HG02943 (cell line): ENCODE data around the gene HK1.
"Not testable (repeated sequence)": the region's sequence is repeated elsewhere in the genome, so short reads cannot be mapped to it uniquely, and the experiment has no call there.

Source experiments
- ATAC-seq: cut with Tn5 transposase; IDR thresholded peaks from one replicate; pipeline ENCODE4 v1.9.1; 2021; ENCODE audit warnings: mild to moderate bottlenecking, low read depth, moderate library complexity; ENCODE audit not compliant: unreplicated experiment

The HK1 gene

GRCh38 chr10:69325637-69326523, 47.6 kb downstream of the HK1 start:
- ATAC-seq: not testable (repeated sequence)

DNA sequence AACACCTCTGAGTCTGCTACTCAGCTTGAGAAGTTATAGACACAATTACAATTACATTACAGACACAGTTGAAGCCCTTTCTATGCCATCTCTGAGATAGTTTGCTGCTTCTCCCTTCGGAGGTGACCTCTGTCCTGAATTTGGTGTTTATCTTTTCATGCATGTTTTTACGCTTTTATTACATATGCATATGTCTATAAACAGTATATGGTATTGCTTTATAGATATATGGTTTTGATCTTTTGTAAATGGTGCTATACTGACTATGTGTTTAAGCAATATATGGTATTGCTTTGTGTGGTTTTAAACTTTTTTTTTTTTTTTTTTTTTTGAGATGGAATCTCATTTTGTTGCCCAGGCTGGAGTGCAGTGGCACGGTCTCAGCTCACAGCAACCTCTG, 48.4 kb downstream of the HK1 start:
- no peak for ATAC-seq

DNA sequence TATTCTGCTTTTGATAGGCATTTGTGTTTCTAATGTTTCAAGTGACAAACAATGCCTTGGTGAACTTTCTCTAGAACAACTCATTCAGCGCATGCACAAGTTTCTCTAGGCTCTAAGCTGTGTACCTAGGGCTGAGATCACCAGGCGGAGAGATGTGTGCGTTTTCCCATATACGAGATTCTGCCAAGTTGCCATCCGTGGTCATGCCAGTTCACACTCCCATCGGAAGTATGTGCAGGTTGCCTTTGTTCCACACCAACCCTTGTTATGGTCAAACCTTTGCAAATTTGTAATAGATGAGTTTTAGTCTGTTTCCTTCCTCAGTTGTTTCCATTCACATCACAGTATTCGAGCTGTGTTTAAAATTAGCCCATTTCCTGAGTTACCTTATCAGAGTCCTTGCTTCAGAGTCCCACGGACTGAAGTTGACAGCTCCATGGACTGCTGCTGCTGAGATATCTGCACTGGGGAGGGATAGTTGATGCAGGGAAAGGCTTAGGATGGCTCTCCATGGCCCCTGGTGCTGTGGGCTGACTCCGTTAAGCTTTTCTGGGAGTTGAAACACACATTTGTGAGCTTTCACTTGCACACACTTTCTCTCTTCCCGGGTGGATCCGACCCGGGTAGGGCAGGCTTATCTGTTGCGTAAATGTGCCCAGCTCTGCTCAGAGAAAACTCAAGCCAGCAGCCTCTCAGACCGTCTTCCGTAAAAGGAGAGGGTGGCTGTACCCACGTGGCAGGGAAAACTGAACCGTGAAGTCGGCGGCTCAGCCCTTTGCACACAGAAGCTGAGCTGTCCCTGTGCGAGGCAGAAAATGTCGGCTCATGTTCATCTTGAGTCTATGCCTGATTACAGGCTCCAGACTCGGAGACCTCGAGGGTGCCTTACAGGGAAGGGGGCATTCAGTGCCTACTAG, 49.4 kb downstream of the HK1 start:
- ATAC-seq: no peak

DNA sequence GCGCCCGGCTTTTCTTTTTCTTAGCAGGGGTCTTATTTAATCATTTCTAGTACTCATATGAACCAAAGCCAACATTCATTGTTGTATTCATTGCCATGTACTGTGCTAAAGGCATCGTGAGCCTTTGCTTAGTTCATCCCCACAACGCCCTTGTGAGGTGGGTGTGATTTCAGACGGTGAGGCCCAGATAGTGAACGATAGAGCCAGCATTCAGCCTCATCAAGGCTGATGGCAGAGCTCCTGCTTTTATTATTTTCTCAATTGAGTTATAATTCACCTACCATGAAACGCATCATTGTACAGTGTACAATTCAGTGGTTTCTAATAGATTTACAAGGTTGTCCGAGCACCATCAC, 50.1 kb downstream of the HK1 start:
- ATAC-seq: no peak

DNA sequence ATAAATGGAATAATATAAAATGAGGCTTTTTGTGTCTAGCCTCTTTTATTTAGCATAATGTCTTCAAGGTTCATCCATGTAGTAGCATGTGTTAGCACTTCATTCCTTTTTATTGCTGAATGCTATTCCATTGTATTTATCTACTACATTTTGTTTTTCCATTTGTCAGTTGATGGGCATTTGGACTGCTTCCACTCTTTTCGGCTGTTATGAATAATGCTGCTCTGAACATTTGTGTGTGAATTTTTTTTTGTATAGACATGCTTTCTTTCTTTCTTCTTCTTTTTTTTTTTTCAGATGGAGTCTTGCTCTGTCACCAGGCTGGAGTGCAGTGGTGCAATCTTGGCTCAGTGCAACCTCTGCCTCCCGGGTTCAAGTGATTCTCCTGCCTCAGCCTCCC, 50.6 kb downstream of the HK1 start:
- not testable (repeated sequence) for ATAC-seq

DNA sequence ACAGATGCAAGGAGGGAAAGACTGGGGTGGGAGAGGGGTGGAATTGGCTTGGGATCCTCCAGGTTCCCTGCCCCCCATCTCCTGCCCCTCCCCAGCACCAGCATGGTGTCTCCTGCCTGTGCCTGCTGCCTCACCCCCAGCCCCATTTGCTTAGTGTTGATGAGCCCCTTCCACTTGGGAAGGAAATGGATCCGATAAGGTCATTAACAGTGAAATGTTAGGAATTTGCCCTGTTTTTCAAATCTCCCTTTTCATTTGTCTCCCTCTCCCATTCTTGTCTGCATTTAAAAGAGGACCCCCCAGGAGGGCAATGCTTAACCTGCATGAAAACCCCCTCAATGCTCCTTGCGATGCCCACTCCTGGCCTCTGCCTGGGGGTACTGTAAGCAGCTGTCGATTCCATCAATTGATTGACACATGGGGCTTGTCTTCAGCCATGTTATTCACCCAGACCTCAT, 51.5 kb downstream of the HK1 start:
- no peak for ATAC-seq

- no peak for ATAC-seq
Measured at GRCh38 chr10:69331161-69331560, 52.9 kb downstream of the HK1 start.

DNA sequence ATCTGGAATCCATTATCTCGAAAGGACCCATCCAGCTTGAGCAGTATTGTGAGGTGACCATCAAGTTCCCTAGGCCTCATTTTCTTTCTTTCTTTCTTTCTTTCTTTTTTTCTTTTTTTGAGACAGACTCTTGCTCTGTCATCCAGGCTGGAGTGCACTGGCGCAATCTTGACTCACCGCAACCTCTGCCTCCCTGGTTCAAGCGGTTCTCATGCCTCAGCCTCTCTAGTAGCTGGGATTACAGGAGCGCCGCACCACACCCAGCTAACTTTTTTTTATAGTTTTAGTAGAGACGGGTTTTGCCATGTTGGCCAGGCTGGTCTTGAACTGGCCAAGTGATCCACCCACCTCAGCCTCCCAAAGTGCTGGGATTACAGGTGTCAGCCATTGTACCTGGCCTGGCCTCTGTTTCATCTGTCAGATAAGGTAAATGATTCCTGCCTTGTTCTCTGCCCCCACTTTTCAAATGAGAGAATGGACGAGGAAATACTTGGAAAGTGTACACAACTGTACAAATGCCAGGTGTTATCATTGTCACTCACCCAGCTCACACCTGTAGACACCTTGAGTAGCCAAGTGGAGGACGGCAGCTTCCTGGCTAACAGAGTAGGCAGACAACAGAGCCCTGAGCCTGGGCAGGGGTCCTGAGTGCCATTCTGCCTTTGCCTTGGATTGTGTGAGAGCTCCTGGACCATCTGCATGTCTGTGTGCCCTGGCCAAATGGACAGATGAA, 54.1 kb downstream of the HK1 start:
- ATAC-seq: no peak

GRCh38 chr10:69333205-69333604, 54.9 kb downstream of the HK1 start:
- no peak for ATAC-seq

- not testable (repeated sequence) for ATAC-seq
Measured at GRCh38 chr10:69333865-69334301, 55.6 kb downstream of the HK1 start.

GRCh38 chr10:69334302-69335062, 56.2 kb downstream of the HK1 start:
- ATAC-seq: no peak

DNA sequence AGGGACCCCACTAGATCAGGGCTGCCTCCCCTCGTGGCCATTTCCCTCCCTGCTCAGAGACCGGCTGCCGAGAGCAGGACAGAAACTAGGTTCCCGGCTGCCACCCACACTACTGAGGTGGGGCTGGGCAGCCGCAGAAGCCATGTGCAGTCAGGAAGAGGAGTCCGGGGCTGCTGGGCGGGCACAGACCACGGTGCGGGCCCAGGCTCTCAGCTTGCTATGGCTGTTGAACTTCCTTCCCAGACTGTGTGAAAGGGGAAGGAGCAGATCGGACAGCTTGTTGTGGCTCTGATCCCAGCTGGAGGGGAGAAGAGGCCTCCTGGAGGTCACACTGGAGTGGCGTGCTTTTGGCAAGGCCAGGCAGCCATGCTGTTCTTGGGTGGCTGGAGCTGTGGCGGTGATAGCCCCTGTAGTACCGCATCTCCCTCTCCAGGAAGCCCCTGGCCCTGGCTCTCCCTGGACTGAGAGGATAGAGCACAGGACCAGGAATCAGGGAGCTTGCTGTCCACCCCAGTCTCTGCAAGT, 56.8 kb downstream of the HK1 start:
- ATAC-seq: no peak

DNA sequence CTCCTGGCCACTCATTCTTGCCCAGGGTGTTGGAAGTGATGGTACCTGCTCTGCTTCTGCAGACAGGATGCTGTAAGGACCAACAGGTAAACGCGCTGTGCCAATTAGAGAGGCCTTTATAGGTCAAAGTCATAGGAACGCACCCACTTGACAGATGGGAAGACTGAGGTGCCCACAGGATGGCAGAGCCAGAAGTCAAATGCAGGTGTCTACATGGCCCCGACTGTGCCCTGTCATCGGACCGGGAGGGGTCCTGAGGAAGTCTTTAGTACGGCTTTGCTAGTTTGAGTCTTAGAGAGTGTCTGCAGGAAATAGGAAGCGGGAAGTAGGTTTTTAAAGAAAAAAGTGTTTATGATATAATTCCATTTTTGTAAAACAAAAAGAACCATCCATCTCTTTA, 57.3 kb downstream of the HK1 start:
- ATAC-seq: no peak

DNA sequence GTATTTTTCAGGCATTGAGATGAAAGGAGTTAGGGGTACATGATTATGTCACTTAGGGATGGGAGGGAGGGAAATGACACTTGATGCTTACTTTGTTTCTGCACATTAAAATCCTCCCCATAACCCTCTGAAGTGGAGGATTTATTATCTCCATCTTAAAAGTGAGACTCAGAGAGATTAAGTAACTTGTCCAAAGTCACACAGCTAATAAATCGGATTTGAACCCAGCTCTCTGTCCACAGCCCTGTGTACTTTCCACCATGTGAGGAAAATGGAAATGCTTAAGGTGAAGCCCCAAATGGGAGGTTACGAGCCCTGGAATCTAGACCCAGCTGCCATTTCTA, 58.6 kb downstream of the HK1 start:
- no peak for ATAC-seq

- ATAC-seq: no peak
Measured at GRCh38 chr10:69337296-69338132, 59.2 kb downstream of the HK1 start.

GRCh38 chr10:69338133-69338456, 59.8 kb downstream of the HK1 start:
- ATAC-seq: no peak

- no peak for ATAC-seq
Measured at GRCh38 chr10:69338547-69339450, 60.5 kb downstream of the HK1 start.

DNA sequence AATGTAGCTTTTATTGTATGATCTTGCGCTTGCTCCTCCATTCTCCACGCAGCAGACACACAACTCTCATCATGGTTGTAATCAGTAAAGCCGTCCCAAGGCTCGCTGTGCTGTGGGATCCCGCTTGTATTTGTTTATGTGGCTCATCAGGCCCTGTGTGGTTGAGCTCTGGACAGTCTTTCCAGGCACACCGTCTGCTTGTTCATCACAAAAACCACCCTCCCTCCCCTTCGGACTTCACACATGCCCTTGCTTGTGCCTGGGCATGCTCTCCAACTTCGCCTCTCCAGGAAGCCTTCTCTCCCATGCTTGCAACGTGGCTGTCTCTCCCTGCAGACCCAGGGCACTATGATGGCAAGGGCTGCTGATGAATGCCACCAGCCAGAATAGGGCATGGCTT, 62.4 kb downstream of the HK1 start:
- no peak for ATAC-seq
